Bronchial epithelial cell (primary cell): ENCODE results near the gene DGKD. TPM values are rescaled to one million over a fixed set of nuclear protein-coding genes. Genes with fewer than 3 reads are reported as not detected.

Source experiments
- DNase-seq: peaks from one replicate; pipeline ENCODE4 v3.0.0-alpha.2; 2010; ENCODE audit warnings: low read depth
- FAIRE-seq: peaks from 2 replicates; lab custom pipeline; 2011; peaks lifted over from hg19 to GRCh38; lab: Jason Lieb, UNC
- H3K27me3 ChIP-seq: 2 replicates; pipeline ENCODE4 v1.5.1; 2011; ENCODE audit warnings: low read length; ENCODE audit not compliant: control insufficient read depth, insufficient read depth
- H3K36me3 ChIP-seq: 2 replicates; pipeline ENCODE4 v1.5.1; 2011; ENCODE audit warnings: low read length; ENCODE audit not compliant: control insufficient read depth, insufficient read depth
- H3K4me3 ChIP-seq: 2 replicates; pipeline ENCODE4 v1.5.1; 2011; ENCODE audit warnings: mild to moderate bottlenecking, low read depth, low read length, control low read depth
- CTCF ChIP-seq: IDR thresholded peaks from 2 replicates; pipeline ENCODE4 v1.5.1; 2011; ENCODE audit warnings: mild to moderate bottlenecking, moderate library complexity, low read length, control low read depth, inconsistent platforms; ENCODE audit not compliant: insufficient read depth, severe bottlenecking
- total RNA-seq: library from RNA; depleted of rRNA; stranded (reverse); fragments of >200 nt; gene quantifications from 2 replicates; pipeline ENCODE4 v1.2.1, GENCODE V29; 2014

DGKD gene
- total RNA-seq, 1 donor from 2014 or later, result 14.5 TPM

GRCh38 chr2:233430651-233431050 is 76.4 kb downstream of the DGKD start:
- DNase-seq (no peak), FAIRE-seq (no peak)
- no peaks in the 10 kb centered on the region for H3K36me3 ChIP-seq
- TF ChIP-seq CTCF, result no peak
- no peaks in the 10 kb centered on the region for H3K27me3 ChIP-seq
- no peak overlapping the region for H3K4me3 ChIP-seq

GRCh38 chr2:233433029-233433428 is 78.7 kb downstream of the DGKD start:
- no peak for TF ChIP-seq CTCF
- no peaks in the 10 kb centered on the region for H3K27me3 ChIP-seq
- DNase-seq (no peak), FAIRE-seq (no peak)
- H3K36me3 ChIP-seq, result peaks cover 4% of the 10 kb centered on the region
- H3K4me3 ChIP-seq, result no peak overlapping the region

GRCh38 chr2:233433794-233434193 is 79.5 kb downstream of the DGKD start:
- H3K27me3 ChIP-seq, result no peaks in the 10 kb centered on the region
- H3K4me3 ChIP-seq, result no peak overlapping the region
- DNase-seq (no peak), FAIRE-seq (no peak)
- H3K36me3 ChIP-seq, result peaks cover 4% of the 10 kb centered on the region
- no peak for TF ChIP-seq CTCF

GRCh38 chr2:233434666-233435330 is 80.5 kb downstream of the DGKD start:
- H3K27me3 ChIP-seq, result no peaks in the 10 kb centered on the region
- FAIRE-seq, result no peak
- H3K4me3 ChIP-seq, result no peak overlapping the region
- peaks cover 4% of the 10 kb centered on the region for H3K36me3 ChIP-seq
- no peak for DNase-seq
- TF ChIP-seq CTCF, result no peak

GRCh38 chr2:233435436-233436190 is 81.3 kb downstream of the DGKD start:
- TF ChIP-seq CTCF, result no peak
- peaks cover 4% of the 10 kb centered on the region for H3K36me3 ChIP-seq
- no peak for FAIRE-seq
- H3K4me3 ChIP-seq, result no peak overlapping the region
- no peak for DNase-seq
- no peaks in the 10 kb centered on the region for H3K27me3 ChIP-seq
